GM23338 (cell line): ENCODE results near the gene XAB2. TPM values are rescaled to one million over a fixed set of nuclear protein-coding genes. Genes with fewer than 3 reads are reported as not detected.
"Not testable (repeated sequence)": the region's sequence is repeated elsewhere in the genome, so short reads cannot be mapped to it uniquely, and the experiment has no call there.

Experiments
- ATAC-seq: fragments of 200-7000 bp; cut with Tn5 transposase; 3 replicates; pipeline ENCODE4 v1.9.1; 2020
- DNase-seq: peaks from one replicate; pipeline ENCODE4 v3.0.0-alpha.2; 2015; ENCODE audit warnings: low spot score
- H2AFZ ChIP-seq: fragments of 200-600 bp; sonication (generic); 2 replicates; pipeline ENCODE4 v1.8.0; 2016; ENCODE audit warnings: antibody characterized with exemption, mild to moderate bottlenecking, moderate library complexity
- H3F3A ChIP-seq: fragments of 200-600 bp; sonication (generic); replicated peaks from 2 replicates; pipeline ENCODE4 v1.8.0; 2017; ENCODE audit warnings: antibody characterized with exemption, mixed run types, low read depth
- H3K27ac ChIP-seq: fragments of 200-600 bp; sonication (generic); 2 replicates; pipeline ENCODE4 v1.6.1; 2016; ENCODE audit warnings: low read depth
- H3K27me3 ChIP-seq: fragments of 200-600 bp; sonication (generic); 2 replicates; pipeline ENCODE4 v1.8.0; 2016; ENCODE audit warnings: mild to moderate bottlenecking, mixed run types, moderate library complexity; ENCODE audit not compliant: insufficient read depth
- H3K36me3 ChIP-seq: fragments of 200-600 bp; sonication (generic); 2 replicates; pipeline ENCODE4 v1.8.0; 2016; ENCODE audit warnings: mild to moderate bottlenecking; ENCODE audit not compliant: insufficient read depth
- H3K4me1 ChIP-seq: fragments of 200-600 bp; sonication (generic); 2 replicates; pipeline ENCODE4 v1.8.0; 2016; ENCODE audit warnings: mild to moderate bottlenecking, moderate library complexity; ENCODE audit not compliant: insufficient read depth
- H3K4me2 ChIP-seq: fragments of 200-600 bp; sonication (generic); 2 replicates; pipeline ENCODE4 v1.7.1; 2017; ENCODE audit warnings: mixed run types
- H3K4me3 ChIP-seq: fragments of 200-600 bp; sonication (generic); 2 replicates; pipeline ENCODE4 v1.6.1; 2016; ENCODE audit warnings: mixed run types
- H3K79me2 ChIP-seq: fragments of 200-600 bp; sonication (generic); replicated peaks from 2 replicates; pipeline ENCODE4 v1.8.0; 2017; ENCODE audit warnings: mild to moderate bottlenecking; ENCODE audit not compliant: insufficient read depth
- H3K9me2 ChIP-seq: fragments of 200-600 bp; sonication (generic); 2 replicates; pipeline ENCODE4 v1.8.0; 2017; ENCODE audit not compliant: insufficient read depth
- H4K20me1 ChIP-seq: fragments of 200-600 bp; sonication (generic); replicated peaks from 2 replicates; pipeline ENCODE4 v1.8.0; 2017; ENCODE audit warnings: mild to moderate bottlenecking; ENCODE audit not compliant: insufficient read depth
- H3K27ac Mint-ChIP-seq: 2 replicates; pipeline ENCODE4 v1.8.0; 2020; ENCODE audit warnings: inconsistent platforms, mild to moderate bottlenecking, moderate library complexity, mixed read lengths
- H3K27me3 Mint-ChIP-seq: 3 replicates; pipeline ENCODE4 v1.8.0; 2022; ENCODE audit warnings: low read depth, mild to moderate bottlenecking, moderate library complexity, mixed read lengths, inconsistent platforms; ENCODE audit not compliant: insufficient read depth, poor library complexity
- H3K36me3 Mint-ChIP-seq: 3 replicates; pipeline ENCODE4 v1.8.0; 2021; ENCODE audit warnings: low read depth, mild to moderate bottlenecking, inconsistent platforms, moderate library complexity, mixed read lengths
- H3K4me1 Mint-ChIP-seq: 3 replicates; pipeline ENCODE4 v1.8.0; 2020; ENCODE audit warnings: mild to moderate bottlenecking, inconsistent platforms, mixed read lengths
- H3K4me3 Mint-ChIP-seq: 3 replicates; pipeline ENCODE4 v1.8.0; 2021; ENCODE audit warnings: moderate library complexity, mild to moderate bottlenecking, inconsistent platforms, mixed read lengths
- H3K9me3 Mint-ChIP-seq: 3 replicates; pipeline ENCODE4 v1.8.0; 2020; ENCODE audit warnings: moderate library complexity, mild to moderate bottlenecking, inconsistent platforms, mixed read lengths
- JUNB ChIP-seq: IDR thresholded peaks from one replicate; pipeline ENCODE4 v1.6.1; 2016; ENCODE audit warnings: antibody characterized with exemption; ENCODE audit not compliant: unreplicated experiment
- NANOG ChIP-seq: IDR thresholded peaks from 2 replicates; pipeline ENCODE4 v1.6.1; 2016; ENCODE audit warnings: antibody characterized with exemption, borderline replicate concordance
- POLR2AphosphoS5 ChIP-seq: IDR thresholded peaks from 2 replicates; pipeline ENCODE4 v1.6.1; 2016; ENCODE audit warnings: antibody characterized with exemption, low read depth
- STAT1 ChIP-seq: IDR thresholded peaks from one replicate; pipeline ENCODE4 v1.6.1; 2016; ENCODE audit warnings: antibody characterized with exemption; ENCODE audit not compliant: unreplicated experiment
- ZNF114 ChIP-seq: fragments of 250-450 bp; sonication (Bioruptor Pico); IDR thresholded peaks from 2 replicates; pipeline ENCODE4 v1.5.0; 2020; ENCODE audit warnings: mild to moderate bottlenecking, moderate library complexity
- ZNF331 ChIP-seq: fragments of 250-450 bp; sonication (Bioruptor Pico); IDR thresholded peaks from 2 replicates; pipeline ENCODE4 v1.5.0; 2020; ENCODE audit warnings: low read depth, mild to moderate bottlenecking, moderate library complexity
- polyA plus RNA-seq: library from polyadenylated mRNA; unstranded; fragments of >200 nt; fragmentation: Nextera tagmentation; extraction: Ambion mirVana; gene quantifications from 2 replicates; pipeline ENCODE4 v1.2.1, GENCODE V29; 2016
- total RNA-seq: library from RNA; depleted of rRNA; stranded (reverse); fragments of >200 nt; shearing (Covaris generic); gene quantifications from 2 replicates; pipeline ENCODE4 v1.2.3, GENCODE V29; 2014
- TF ChIP-seq, protein P1 (sequence below): fragments of 250-450 bp; sonication (Bioruptor Pico); IDR thresholded peaks from 2 replicates; pipeline ENCODE4 v1.5.0; 2020; ENCODE audit warnings: mild to moderate bottlenecking, moderate library complexity

XAB2 gene
- total and polyA plus RNA-seq, 2 experiments from 2014 or later = 18.4 to 69.0 TPM

DNA sequence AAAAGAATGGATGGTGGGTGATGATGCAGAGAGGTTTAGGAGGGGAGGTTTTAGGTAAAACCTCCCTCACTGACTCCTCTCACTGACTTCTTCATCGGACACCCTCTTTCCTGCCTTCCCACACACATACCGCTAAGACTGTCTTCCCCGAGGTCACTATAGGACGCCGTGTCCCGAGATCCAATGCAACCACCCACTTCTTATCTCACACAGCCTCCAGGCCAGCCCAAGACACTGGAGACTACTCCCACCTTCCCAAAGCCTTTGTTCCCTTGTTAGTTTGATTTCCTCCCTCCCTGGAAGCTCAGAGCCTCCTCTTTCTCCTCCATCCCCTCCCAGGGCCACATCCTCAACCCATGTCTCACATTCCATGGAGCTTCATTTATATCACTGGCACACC lies 50.2 kb downstream of the XAB2 start (continued):
- TF ChIP-seq, protein P1, sequence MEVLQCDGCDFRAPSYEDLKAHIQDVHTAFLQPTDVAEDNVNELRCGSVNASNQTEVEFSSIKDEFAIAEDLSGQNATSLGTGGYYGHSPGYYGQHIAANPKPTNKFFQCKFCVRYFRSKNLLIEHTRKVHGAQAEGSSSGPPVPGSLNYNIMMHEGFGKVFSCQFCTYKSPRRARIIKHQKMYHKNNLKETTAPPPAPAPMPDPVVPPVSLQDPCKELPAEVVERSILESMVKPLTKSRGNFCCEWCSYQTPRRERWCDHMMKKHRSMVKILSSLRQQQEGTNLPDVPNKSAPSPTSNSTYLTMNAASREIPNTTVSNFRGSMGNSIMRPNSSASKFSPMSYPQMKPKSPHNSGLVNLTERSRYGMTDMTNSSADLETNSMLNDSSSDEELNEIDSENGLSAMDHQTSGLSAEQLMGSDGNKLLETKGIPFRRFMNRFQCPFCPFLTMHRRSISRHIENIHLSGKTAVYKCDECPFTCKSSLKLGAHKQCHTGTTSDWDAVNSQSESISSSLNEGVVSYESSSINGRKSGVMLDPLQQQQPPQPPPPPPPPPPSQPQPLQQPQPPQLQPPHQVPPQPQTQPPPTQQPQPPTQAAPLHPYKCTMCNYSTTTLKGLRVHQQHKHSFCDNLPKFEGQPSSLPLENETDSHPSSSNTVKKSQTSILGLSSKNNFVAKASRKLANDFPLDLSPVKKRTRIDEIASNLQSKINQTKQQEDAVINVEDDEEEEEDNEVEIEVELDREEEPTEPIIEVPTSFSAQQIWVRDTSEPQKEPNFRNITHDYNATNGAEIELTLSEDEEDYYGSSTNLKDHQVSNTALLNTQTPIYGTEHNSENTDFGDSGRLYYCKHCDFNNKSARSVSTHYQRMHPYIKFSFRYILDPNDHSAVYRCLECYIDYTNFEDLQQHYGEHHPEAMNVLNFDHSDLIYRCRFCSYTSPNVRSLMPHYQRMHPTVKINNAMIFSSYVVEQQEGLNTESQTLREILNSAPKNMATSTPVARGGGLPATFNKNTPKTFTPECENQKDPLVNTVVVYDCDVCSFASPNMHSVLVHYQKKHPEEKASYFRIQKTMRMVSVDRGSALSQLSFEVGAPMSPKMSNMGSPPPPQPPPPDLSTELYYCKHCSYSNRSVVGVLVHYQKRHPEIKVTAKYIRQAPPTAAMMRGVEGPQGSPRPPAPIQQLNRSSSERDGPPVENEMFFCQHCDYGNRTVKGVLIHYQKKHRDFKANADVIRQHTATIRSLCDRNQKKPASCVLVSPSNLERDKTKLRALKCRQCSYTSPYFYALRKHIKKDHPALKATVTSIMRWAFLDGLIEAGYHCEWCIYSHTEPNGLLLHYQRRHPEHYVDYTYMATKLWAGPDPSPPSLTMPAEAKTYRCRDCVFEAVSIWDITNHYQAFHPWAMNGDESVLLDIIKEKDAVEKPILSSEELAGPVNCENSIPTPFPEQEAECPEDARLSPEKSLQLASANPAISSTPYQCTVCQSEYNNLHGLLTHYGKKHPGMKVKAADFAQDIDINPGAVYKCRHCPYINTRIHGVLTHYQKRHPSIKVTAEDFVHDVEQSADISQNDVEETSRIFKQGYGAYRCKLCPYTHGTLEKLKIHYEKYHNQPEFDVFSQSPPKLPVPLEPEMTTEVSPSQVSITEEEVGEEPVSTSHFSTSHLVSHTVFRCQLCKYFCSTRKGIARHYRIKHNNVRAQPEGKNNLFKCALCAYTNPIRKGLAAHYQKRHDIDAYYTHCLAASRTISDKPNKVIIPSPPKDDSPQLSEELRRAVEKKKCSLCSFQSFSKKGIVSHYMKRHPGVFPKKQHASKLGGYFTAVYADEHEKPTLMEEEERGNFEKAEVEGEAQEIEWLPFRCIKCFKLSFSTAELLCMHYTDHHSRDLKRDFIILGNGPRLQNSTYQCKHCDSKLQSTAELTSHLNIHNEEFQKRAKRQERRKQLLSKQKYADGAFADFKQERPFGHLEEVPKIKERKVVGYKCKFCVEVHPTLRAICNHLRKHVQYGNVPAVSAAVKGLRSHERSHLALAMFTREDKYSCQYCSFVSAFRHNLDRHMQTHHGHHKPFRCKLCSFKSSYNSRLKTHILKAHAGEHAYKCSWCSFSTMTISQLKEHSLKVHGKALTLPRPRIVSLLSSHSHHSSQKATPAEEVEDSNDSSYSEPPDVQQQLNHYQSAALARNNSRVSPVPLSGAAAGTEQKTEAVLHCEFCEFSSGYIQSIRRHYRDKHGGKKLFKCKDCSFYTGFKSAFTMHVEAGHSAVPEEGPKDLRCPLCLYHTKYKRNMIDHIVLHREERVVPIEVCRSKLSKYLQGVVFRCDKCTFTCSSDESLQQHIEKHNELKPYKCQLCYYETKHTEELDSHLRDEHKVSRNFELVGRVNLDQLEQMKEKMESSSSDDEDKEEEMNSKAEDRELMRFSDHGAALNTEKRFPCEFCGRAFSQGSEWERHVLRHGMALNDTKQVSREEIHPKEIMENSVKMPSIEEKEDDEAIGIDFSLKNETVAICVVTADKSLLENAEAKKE (CRISPR knock-in tag) = no peak
- TF ChIP-seq NANOG = no peak

DNA sequence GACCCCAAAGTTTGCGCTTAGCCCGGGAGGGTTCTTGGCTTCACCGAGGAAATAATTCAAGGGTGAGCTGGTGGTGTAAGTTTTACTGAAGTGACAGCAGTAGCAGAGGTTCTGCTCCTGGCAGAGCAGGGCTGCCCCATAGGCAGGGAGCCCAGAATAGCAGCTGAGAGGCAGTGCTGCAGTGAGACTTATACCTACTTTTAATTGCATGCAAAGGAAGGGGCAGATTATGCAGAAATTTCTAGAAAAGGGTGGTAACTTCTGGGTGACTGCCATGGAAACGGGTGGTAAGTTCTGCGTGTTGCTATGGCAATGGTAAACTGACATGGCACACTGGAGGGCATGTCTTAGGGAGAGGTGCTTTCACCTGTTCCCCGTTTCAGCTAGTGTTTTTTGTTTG lies 51.2 kb downstream of the XAB2 start:
- TF ChIP-seq, protein P1 (CRISPR knock-in tag) = no peak
- TF ChIP-seq POLR2AphosphoS5 (no peak), JUNB (no peak), ZNF114 (no peak), STAT1 (no peak), ZNF331 (CRISPR knock-in tag) (no peak)
- ATAC-seq = no peak
- Histone ChIP-seq H3K27me3 (no peaks in the 10 kb centered on the region), H3K9me2 (no peaks in the 10 kb centered on the region), H3K4me1 (no peaks in the 10 kb centered on the region), H3K4me2 (no peak overlapping the region), H3K27ac (no peak overlapping the region), H2AFZ (no peak overlapping the region), H3K4me3 (no peak overlapping the region), H3K79me2 (no peaks in the 10 kb centered on the region), H3K36me3 (no peaks in the 10 kb centered on the region), H4K20me1 (no peaks in the 10 kb centered on the region), H3F3A (no peaks in the 10 kb centered on the region)
- no peaks in the 10 kb centered on the region for H3K36me3 Mint-ChIP-seq
- H3K4me3 Mint-ChIP-seq = no peak overlapping the region
- DNase-seq = peak; percentile 29
- H3K4me1 Mint-ChIP-seq = no peaks in the 10 kb centered on the region
- no peak overlapping the region for H3K27ac Mint-ChIP-seq
- H3K9me3 Mint-ChIP-seq = no peaks in the 10 kb centered on the region
- H3K27me3 Mint-ChIP-seq = peaks cover 6% of the 10 kb centered on the region

DNA sequence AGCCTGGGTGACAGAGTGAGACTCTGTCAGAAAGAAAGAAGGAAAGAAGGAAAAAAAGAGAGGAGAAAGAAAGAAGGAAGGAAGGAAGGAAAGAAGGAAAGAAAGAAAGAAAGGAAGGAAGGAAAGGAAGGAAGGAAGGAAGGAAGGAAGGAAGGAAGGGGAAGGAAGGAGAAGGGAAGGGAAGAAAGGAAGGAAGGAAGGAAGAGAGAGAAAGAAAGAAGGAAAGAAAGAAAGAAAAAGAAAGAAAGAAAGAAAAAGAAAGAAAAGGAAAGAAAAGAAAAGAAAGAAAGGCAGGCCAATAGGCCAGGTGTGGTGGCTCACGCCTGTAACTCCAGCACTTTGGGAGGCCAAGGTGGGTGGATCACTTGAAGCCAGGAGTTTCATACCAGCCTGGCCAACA lies 51.9 kb downstream of the XAB2 start:
- not testable (repeated sequence) for H3K27me3 ChIP-seq, H2AFZ ChIP-seq, H3K4me3 Mint-ChIP-seq, H3K27me3 Mint-ChIP-seq, H3F3A ChIP-seq, ATAC-seq, H3K79me2 ChIP-seq, H3K9me3 Mint-ChIP-seq, H4K20me1 ChIP-seq, H3K27ac ChIP-seq, H3K4me3 ChIP-seq, H3K36me3 ChIP-seq, DNase-seq, H3K9me2 ChIP-seq, H3K4me1 ChIP-seq, H3K4me1 Mint-ChIP-seq, H3K36me3 Mint-ChIP-seq, H3K27ac Mint-ChIP-seq, H3K4me2 ChIP-seq
